GM23338 (cell line): ENCODE data around the gene CD48. TPM values are rescaled to one million over a fixed set of nuclear protein-coding genes. Genes with fewer than 3 reads are reported as not detected.

ENCODE experiments used
- ATAC-seq: fragments of 200-7000 bp; cut with Tn5 transposase; 3 replicates; pipeline ENCODE4 v1.9.1; 2020
- DNase-seq: peaks from one replicate; pipeline ENCODE4 v3.0.0-alpha.2; 2015; ENCODE audit warnings: low spot score
- H2AFZ ChIP-seq: fragments of 200-600 bp; sonication (generic); 2 replicates; pipeline ENCODE4 v1.8.0; 2016; ENCODE audit warnings: antibody characterized with exemption, mild to moderate bottlenecking, moderate library complexity
- H3F3A ChIP-seq: fragments of 200-600 bp; sonication (generic); replicated peaks from 2 replicates; pipeline ENCODE4 v1.8.0; 2017; ENCODE audit warnings: antibody characterized with exemption, mixed run types, low read depth
- H3K27ac ChIP-seq: fragments of 200-600 bp; sonication (generic); 2 replicates; pipeline ENCODE4 v1.6.1; 2016; ENCODE audit warnings: low read depth
- H3K27me3 ChIP-seq: fragments of 200-600 bp; sonication (generic); 2 replicates; pipeline ENCODE4 v1.8.0; 2016; ENCODE audit warnings: mild to moderate bottlenecking, mixed run types, moderate library complexity; ENCODE audit not compliant: insufficient read depth
- H3K36me3 ChIP-seq: fragments of 200-600 bp; sonication (generic); 2 replicates; pipeline ENCODE4 v1.8.0; 2016; ENCODE audit warnings: mild to moderate bottlenecking; ENCODE audit not compliant: insufficient read depth
- H3K4me1 ChIP-seq: fragments of 200-600 bp; sonication (generic); 2 replicates; pipeline ENCODE4 v1.8.0; 2016; ENCODE audit warnings: mild to moderate bottlenecking, moderate library complexity; ENCODE audit not compliant: insufficient read depth
- H3K4me2 ChIP-seq: fragments of 200-600 bp; sonication (generic); 2 replicates; pipeline ENCODE4 v1.7.1; 2017; ENCODE audit warnings: mixed run types
- H3K4me3 ChIP-seq: fragments of 200-600 bp; sonication (generic); 2 replicates; pipeline ENCODE4 v1.6.1; 2016; ENCODE audit warnings: mixed run types
- H3K79me2 ChIP-seq: fragments of 200-600 bp; sonication (generic); replicated peaks from 2 replicates; pipeline ENCODE4 v1.8.0; 2017; ENCODE audit warnings: mild to moderate bottlenecking; ENCODE audit not compliant: insufficient read depth
- H3K9me2 ChIP-seq: fragments of 200-600 bp; sonication (generic); 2 replicates; pipeline ENCODE4 v1.8.0; 2017; ENCODE audit not compliant: insufficient read depth
- H4K20me1 ChIP-seq: fragments of 200-600 bp; sonication (generic); replicated peaks from 2 replicates; pipeline ENCODE4 v1.8.0; 2017; ENCODE audit warnings: mild to moderate bottlenecking; ENCODE audit not compliant: insufficient read depth
- H3K27ac Mint-ChIP-seq: 2 replicates; pipeline ENCODE4 v1.8.0; 2020; ENCODE audit warnings: inconsistent platforms, mild to moderate bottlenecking, moderate library complexity, mixed read lengths
- H3K27me3 Mint-ChIP-seq: 3 replicates; pipeline ENCODE4 v1.8.0; 2022; ENCODE audit warnings: low read depth, mild to moderate bottlenecking, moderate library complexity, mixed read lengths, inconsistent platforms; ENCODE audit not compliant: insufficient read depth, poor library complexity
- H3K36me3 Mint-ChIP-seq: 3 replicates; pipeline ENCODE4 v1.8.0; 2021; ENCODE audit warnings: low read depth, mild to moderate bottlenecking, inconsistent platforms, moderate library complexity, mixed read lengths
- H3K4me1 Mint-ChIP-seq: 3 replicates; pipeline ENCODE4 v1.8.0; 2020; ENCODE audit warnings: mild to moderate bottlenecking, inconsistent platforms, mixed read lengths
- H3K4me3 Mint-ChIP-seq: 3 replicates; pipeline ENCODE4 v1.8.0; 2021; ENCODE audit warnings: moderate library complexity, mild to moderate bottlenecking, inconsistent platforms, mixed read lengths
- H3K9me3 Mint-ChIP-seq: 3 replicates; pipeline ENCODE4 v1.8.0; 2020; ENCODE audit warnings: moderate library complexity, mild to moderate bottlenecking, inconsistent platforms, mixed read lengths
- CREB1 ChIP-seq: fragments of 250-450 bp; sonication (Bioruptor Pico); IDR thresholded peaks from 2 replicates; pipeline ENCODE4 v1.5.0; 2020; ENCODE audit warnings: low read depth, mild to moderate bottlenecking, moderate library complexity
- EZH2phosphoT487 ChIP-seq: fragments of 200-600 bp; sonication (generic); IDR thresholded peaks from one replicate; pipeline ENCODE4 v1.8.1; 2018; ENCODE audit warnings: antibody characterized with exemption; ENCODE audit not compliant: unreplicated experiment
- JUNB ChIP-seq: IDR thresholded peaks from one replicate; pipeline ENCODE4 v1.6.1; 2016; ENCODE audit warnings: antibody characterized with exemption; ENCODE audit not compliant: unreplicated experiment
- NANOG ChIP-seq: IDR thresholded peaks from 2 replicates; pipeline ENCODE4 v1.6.1; 2016; ENCODE audit warnings: antibody characterized with exemption, borderline replicate concordance
- STAT1 ChIP-seq: IDR thresholded peaks from one replicate; pipeline ENCODE4 v1.6.1; 2016; ENCODE audit warnings: antibody characterized with exemption; ENCODE audit not compliant: unreplicated experiment
- ZNF114 ChIP-seq: fragments of 250-450 bp; sonication (Bioruptor Pico); IDR thresholded peaks from 2 replicates; pipeline ENCODE4 v1.5.0; 2020; ENCODE audit warnings: mild to moderate bottlenecking, moderate library complexity
- polyA plus RNA-seq: library from polyadenylated mRNA; unstranded; fragments of >200 nt; fragmentation: Nextera tagmentation; extraction: Ambion mirVana; gene quantifications from 2 replicates; pipeline ENCODE4 v1.2.1, GENCODE V29; 2016
- total RNA-seq: library from RNA; depleted of rRNA; stranded (reverse); fragments of >200 nt; shearing (Covaris generic); gene quantifications from 2 replicates; pipeline ENCODE4 v1.2.3, GENCODE V29; 2014
- TF ChIP-seq, protein P1 (sequence below): IDR thresholded peaks from one replicate; pipeline ENCODE4 v1.6.1; 2018; ENCODE audit warnings: antibody characterized with exemption; ENCODE audit not compliant: unreplicated experiment
- TF ChIP-seq, protein P2 (sequence below), 2 experiments: fragments of 200-600 bp in 1 of 2; sonication (generic) in 1 of 2; conservative IDR thresholded peaks; 2 replicates each; pipeline versions ENCODE4 v1.5.1 to v1.6.1; 2016 to 2017; ENCODE audit warnings: antibody characterized with exemption in 2 of 2, low read depth in 2 of 2, mild to moderate bottlenecking in 2 of 2, moderate library complexity in 1 of 2
- TF ChIP-seq, protein P3 (sequence below): IDR thresholded peaks from 2 replicates; pipeline ENCODE4 v1.6.1; 2016; ENCODE audit warnings: antibody characterized with exemption

The CD48 gene
- total and polyA plus RNA-seq, 2 experiments from 2014 or later = 0.34 to 0.45 TPM

DNA sequence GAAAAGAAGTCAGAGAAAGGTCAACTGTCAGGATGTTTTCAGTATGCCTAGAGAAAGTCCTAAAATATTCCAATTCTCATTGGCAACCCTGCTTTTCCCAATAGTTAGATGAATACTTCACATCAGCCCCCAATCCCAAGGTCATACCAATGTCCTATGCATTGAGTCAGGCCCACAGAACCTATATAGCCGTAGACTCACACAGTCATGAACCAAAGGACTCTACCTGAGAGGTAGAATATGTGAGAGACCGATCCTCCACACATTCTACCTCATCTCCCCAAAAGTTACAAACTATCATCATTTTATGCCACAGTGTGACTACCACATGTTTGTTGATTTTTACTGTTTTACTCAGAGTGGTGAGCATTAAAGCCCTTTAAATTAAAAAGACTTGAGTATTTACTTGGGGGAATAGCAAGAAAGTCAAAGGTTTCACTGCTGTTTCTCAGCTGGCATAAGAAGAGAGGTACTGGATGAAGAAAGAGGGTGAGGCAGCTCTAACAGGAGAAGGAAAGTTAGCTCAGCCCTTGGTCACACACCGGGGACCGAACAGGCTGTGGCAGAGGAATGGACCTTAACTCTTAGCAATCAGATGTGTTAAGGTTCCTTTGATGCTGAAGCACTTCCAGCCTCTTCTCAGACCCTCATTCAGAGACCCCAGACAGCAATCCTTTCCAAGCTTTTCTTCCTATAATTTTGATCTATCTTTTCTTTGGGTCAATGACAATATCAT is 937 bp downstream of the CD48 start (continued):
- TF ChIP-seq, protein P1, sequence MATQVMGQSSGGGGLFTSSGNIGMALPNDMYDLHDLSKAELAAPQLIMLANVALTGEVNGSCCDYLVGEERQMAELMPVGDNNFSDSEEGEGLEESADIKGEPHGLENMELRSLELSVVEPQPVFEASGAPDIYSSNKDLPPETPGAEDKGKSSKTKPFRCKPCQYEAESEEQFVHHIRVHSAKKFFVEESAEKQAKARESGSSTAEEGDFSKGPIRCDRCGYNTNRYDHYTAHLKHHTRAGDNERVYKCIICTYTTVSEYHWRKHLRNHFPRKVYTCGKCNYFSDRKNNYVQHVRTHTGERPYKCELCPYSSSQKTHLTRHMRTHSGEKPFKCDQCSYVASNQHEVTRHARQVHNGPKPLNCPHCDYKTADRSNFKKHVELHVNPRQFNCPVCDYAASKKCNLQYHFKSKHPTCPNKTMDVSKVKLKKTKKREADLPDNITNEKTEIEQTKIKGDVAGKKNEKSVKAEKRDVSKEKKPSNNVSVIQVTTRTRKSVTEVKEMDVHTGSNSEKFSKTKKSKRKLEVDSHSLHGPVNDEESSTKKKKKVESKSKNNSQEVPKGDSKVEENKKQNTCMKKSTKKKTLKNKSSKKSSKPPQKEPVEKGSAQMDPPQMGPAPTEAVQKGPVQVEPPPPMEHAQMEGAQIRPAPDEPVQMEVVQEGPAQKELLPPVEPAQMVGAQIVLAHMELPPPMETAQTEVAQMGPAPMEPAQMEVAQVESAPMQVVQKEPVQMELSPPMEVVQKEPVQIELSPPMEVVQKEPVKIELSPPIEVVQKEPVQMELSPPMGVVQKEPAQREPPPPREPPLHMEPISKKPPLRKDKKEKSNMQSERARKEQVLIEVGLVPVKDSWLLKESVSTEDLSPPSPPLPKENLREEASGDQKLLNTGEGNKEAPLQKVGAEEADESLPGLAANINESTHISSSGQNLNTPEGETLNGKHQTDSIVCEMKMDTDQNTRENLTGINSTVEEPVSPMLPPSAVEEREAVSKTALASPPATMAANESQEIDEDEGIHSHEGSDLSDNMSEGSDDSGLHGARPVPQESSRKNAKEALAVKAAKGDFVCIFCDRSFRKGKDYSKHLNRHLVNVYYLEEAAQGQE = no peak

DNA sequence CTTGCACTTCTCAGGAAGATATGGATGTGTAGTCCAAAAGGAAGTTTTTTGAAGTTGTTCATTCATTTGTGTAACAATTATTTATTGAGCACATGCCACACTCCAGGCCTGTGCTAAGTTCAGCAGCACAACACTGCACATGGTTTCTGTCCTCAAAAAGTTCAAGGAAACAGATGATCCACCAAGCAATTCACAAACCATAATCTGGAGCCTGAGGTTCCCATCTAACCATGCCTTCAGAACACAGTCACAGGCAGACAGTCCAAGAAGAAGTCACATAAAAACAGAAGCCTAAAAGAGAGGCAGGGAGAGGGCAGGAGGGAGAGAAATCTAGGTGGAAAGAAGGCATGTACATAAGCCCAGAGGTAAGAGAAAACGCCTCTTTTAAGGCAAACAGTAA is 1.9 kb downstream of the CD48 start:
- H3K4me2 ChIP-seq = no peak overlapping the region
- Mint-ChIP-seq H3K4me3 (no peak overlapping the region), H3K9me3 (no peaks in the 10 kb centered on the region), H3K36me3 (no peaks in the 10 kb centered on the region), H3K4me1 (no peaks in the 10 kb centered on the region), H3K27ac (no peak overlapping the region), H3K27me3 (no peaks in the 10 kb centered on the region)
- H3K9me2 ChIP-seq = no peaks in the 10 kb centered on the region
- no peak overlapping the region for H3K4me3 ChIP-seq
- no peaks in the 10 kb centered on the region for H3K4me1 ChIP-seq
- no peaks in the 10 kb centered on the region for H3K36me3 ChIP-seq
- H4K20me1 ChIP-seq = no peaks in the 10 kb centered on the region
- no peaks in the 10 kb centered on the region for H3K27me3 ChIP-seq
- H3K27ac ChIP-seq = no peak overlapping the region
- H3K79me2 ChIP-seq = no peaks in the 10 kb centered on the region
- 0 out of 2 replicates have a peak overlapping the region, but pooled peaks have one; percentile 14 for H2AFZ ChIP-seq
- no peak for ATAC-seq
- no peak for DNase-seq
- no peaks in the 10 kb centered on the region for H3F3A ChIP-seq
- no peak for TF ChIP-seq EZH2phosphoT487
- no peak for TF ChIP-seq ZNF114
- TF ChIP-seq, protein P1 = no peak
- TF ChIP-seq, protein P2, sequence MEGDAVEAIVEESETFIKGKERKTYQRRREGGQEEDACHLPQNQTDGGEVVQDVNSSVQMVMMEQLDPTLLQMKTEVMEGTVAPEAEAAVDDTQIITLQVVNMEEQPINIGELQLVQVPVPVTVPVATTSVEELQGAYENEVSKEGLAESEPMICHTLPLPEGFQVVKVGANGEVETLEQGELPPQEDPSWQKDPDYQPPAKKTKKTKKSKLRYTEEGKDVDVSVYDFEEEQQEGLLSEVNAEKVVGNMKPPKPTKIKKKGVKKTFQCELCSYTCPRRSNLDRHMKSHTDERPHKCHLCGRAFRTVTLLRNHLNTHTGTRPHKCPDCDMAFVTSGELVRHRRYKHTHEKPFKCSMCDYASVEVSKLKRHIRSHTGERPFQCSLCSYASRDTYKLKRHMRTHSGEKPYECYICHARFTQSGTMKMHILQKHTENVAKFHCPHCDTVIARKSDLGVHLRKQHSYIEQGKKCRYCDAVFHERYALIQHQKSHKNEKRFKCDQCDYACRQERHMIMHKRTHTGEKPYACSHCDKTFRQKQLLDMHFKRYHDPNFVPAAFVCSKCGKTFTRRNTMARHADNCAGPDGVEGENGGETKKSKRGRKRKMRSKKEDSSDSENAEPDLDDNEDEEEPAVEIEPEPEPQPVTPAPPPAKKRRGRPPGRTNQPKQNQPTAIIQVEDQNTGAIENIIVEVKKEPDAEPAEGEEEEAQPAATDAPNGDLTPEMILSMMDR (conservative IDR thresholded peaks at IDR 0.05; ENCODE audit: low read depth in 2 of 2) = no peak
- no peak for TF ChIP-seq JUNB
- TF ChIP-seq CREB1 = no peak
- TF ChIP-seq NANOG = no peak
- TF ChIP-seq, protein P3, sequence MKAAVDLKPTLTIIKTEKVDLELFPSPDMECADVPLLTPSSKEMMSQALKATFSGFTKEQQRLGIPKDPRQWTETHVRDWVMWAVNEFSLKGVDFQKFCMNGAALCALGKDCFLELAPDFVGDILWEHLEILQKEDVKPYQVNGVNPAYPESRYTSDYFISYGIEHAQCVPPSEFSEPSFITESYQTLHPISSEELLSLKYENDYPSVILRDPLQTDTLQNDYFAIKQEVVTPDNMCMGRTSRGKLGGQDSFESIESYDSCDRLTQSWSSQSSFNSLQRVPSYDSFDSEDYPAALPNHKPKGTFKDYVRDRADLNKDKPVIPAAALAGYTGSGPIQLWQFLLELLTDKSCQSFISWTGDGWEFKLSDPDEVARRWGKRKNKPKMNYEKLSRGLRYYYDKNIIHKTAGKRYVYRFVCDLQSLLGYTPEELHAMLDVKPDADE = no peak
- TF ChIP-seq STAT1 = no peak
